MCF 10A (cell line): ENCODE results near the gene CD248. TPM values are rescaled to one million over a fixed set of nuclear protein-coding genes. Genes with fewer than 3 reads are reported as not detected.
A peak's percentile ranks its signal among the peaks of the same experiment; 100 is the strongest.

Experiments
- BruUV-seq: library from RNA; stranded (reverse); fragments of 400-500 nt; replicated peaks from 2 replicates; lab custom pipeline; 2021; lab: Mats Ljungman, UMichigan
- CTCF ChIA-PET: fragments of 300-600 bp; sonication (Branson Sonifier 250); formaldehyde crosslinking; extraction: SDS; loops from one replicate; lab custom pipeline; 2021; ENCODE audit warnings: antibody characterized with exemption, inconsistent platforms; lab: Yijun Ruan, JAX
- POLR2A ChIA-PET: fragments of 300-600, 350-650 bp; sonication (Branson Sonifier 250); formaldehyde crosslinking; extraction: SDS; loops from one replicate; lab custom pipeline; 2020; ENCODE audit warnings: antibody characterized with exemption, inconsistent platforms; lab: Yijun Ruan, JAX
- DNase-seq: peaks from one replicate; pipeline ENCODE4 v3.0.0-alpha.2; 2018; ENCODE audit not compliant: unreplicated experiment
- H3K27ac Mint-ChIP-seq: one replicate; pipeline ENCODE4 v1.8.0; 2022; ENCODE audit warnings: mild to moderate bottlenecking, low read depth, mixed read lengths; ENCODE audit not compliant: unreplicated experiment
- H3K27me3 Mint-ChIP-seq: one replicate; pipeline ENCODE4 v1.8.0; 2022; ENCODE audit warnings: mixed read lengths; ENCODE audit not compliant: insufficient read depth, unreplicated experiment
- H3K36me3 Mint-ChIP-seq: one replicate; pipeline ENCODE4 v1.8.0; 2022; ENCODE audit warnings: mild to moderate bottlenecking, moderate library complexity, mixed read lengths; ENCODE audit not compliant: insufficient read depth, unreplicated experiment
- H3K4me1 Mint-ChIP-seq: one replicate; pipeline ENCODE4 v1.8.0; 2022; ENCODE audit warnings: mixed read lengths; ENCODE audit not compliant: insufficient read depth, unreplicated experiment
- H3K4me3 Mint-ChIP-seq: one replicate; pipeline ENCODE4 v1.8.0; 2022; ENCODE audit warnings: mild to moderate bottlenecking, moderate library complexity, mixed read lengths; ENCODE audit not compliant: unreplicated experiment
- H3K9me3 Mint-ChIP-seq: one replicate; pipeline ENCODE4 v1.8.0; 2022; ENCODE audit warnings: mixed read lengths; ENCODE audit not compliant: unreplicated experiment
- CTCF ChIP-seq: fragments of 200-600 bp; IDR thresholded peaks from one replicate; pipeline ENCODE4 v1.8.0; 2022; ENCODE audit warnings: antibody characterized with exemption, mild to moderate bottlenecking; ENCODE audit not compliant: unreplicated experiment
- intact Hi-C: fragments of 100-400 bp; cut with micrococcal nuclease; formaldehyde crosslinking; loops from 2 replicates; pipeline ENCODE4 v1.14.1; 2022
- total RNA-seq: library from RNA; stranded (reverse); gene quantifications from 2 replicates; pipeline ENCODE4 v1.2.3, GENCODE V29; 2022

The CD248 gene
- total RNA-seq, 1 experiment from 2014 or later: not detected

DNA sequence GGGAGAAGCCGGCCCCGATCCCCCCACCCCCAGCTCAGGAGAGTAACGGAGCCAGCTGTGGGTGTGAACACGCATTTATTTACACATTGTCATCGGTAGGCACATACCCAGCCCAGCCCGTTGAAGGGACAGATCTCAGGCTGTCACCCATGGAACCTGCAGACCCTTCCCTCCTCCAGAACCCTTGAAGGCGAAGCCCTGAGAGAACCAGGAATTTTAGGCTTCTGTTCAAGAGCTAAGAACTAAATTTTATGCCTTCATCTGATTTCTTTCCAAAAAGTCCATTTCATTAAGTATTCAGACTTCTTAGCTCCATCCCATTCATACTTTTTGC lies 28.4 kb upstream of the CD248 start:
- no peak for DNase-seq
- H3K9me3 Mint-ChIP-seq: no peaks in the 10 kb centered on the region
- intact Hi-C loops: no loop called here

GRCh38 chr11:66344550-66345315 lies 27.9 kb upstream of the CD248 start, which contains the start of gene BRMS1:
TSS of gene BRMS1 (minus strand) at chr11:66345104. CDS start at chr11:66342234, 2,870 bp downstream.
- Mint-ChIP-seq H3K4me1 (peaks cover 23% of the 10 kb centered on the region), H3K9me3 (no peaks in the 10 kb centered on the region), H3K36me3 (peaks cover 41% of the 10 kb centered on the region), H3K27ac (peak within 1 kb of the TSS; percentile 93), H3K27me3 (no peaks in the 10 kb centered on the region), H3K4me3 (peak within 1 kb of the TSS; percentile 93)
- ChIA-PET POLR2A (interaction anchor here (0.7 to 5.6 kb wide), 26 partner anchors 9 to 1220 kb away, joined by 3 to 73 read pairs (median 5); partner anchors contain the start of genes BANF1, DPP3, EIF1AD and RAB1B), CTCF (interaction anchor here (0.7 to 3.6 kb wide), 13 partner anchors 9 to 145 kb away, joined by 3 to 19 read pairs (median 4); partner anchors contain the start of gene RIN1)
- no peak for TF ChIP-seq CTCF
- peak; percentile 97 for DNase-seq
- intact Hi-C loops: no loop called here
- TSS peak; percentile 73 for BruUV-seq

More for the DNA sequence above, 28.4 kb upstream of the CD248 start:
- TF ChIP-seq CTCF: no peak
- ChIA-PET POLR2A (interaction anchor here (0.6 to 5.6 kb wide), 25 partner anchors 9 to 1566 kb away, joined by 3 to 73 read pairs (median 5); partner anchors contain the start of genes BANF1, DPP3, EIF1AD and FAM89B), CTCF (interaction anchor here (0.7 to 3.6 kb wide), 9 partner anchors 10 to 63 kb away, joined by 3 to 19 read pairs (median 7); partner anchors contain the start of gene RIN1)
- no peaks in the 10 kb centered on the region for H3K27me3 Mint-ChIP-seq
- peaks cover 38% of the 10 kb centered on the region for H3K36me3 Mint-ChIP-seq
- H3K27ac Mint-ChIP-seq: peak overlapping the region; percentile 93
- BruUV-seq: no TSS peak
- H3K4me3 Mint-ChIP-seq: peak overlapping the region; percentile 93
- peaks cover 23% of the 10 kb centered on the region for H3K4me1 Mint-ChIP-seq

DNA sequence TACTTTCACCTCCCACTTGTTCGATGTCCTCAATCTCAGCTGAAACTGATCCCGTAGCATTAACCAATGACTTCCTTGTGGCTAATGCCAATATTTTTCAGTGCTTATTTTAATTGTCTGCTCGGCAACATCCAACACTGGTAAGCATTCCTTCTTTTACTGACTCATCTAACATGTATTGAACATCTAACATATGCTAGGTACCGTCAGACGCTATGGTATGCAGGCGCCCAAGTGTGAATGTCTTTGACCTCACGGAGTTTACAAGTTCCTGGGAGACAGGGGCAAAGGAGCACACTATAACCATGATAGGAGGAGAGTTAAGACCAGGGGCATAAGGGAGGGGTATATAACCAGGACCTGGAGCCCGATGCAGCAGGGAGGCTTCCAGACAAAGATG lies 26.3 kb upstream of the CD248 start:
- ChIA-PET POLR2A (interaction anchor here (3.6 to 5.6 kb wide), 2 partner anchors 8 to 31 kb away, joined by 32 to 73 read pairs; partner anchors contain the start of gene RIN1), CTCF (interaction anchor here (0.9 to 2.8 kb wide), 5 partner anchors 11 to 47 kb away, joined by 3 to 18 read pairs (median 5); no protein-coding TSS in a partner anchor)
- intact Hi-C loops: no loop called here
- TF ChIP-seq CTCF: no peak
- BruUV-seq: no TSS peak
- H3K4me1 Mint-ChIP-seq: peaks cover 32% of the 10 kb centered on the region
- H3K4me3 Mint-ChIP-seq: peak overlapping the region; percentile 93
- no peaks in the 10 kb centered on the region for H3K9me3 Mint-ChIP-seq
- no peaks in the 10 kb centered on the region for H3K27me3 Mint-ChIP-seq
- no peak for DNase-seq
- H3K36me3 Mint-ChIP-seq: peaks cover 41% of the 10 kb centered on the region
- peak overlapping the region; percentile 75 for H3K27ac Mint-ChIP-seq

GRCh38 chr11:66341502-66342126 lies 24.8 kb upstream of the CD248 start:
- no peak for TF ChIP-seq CTCF
- H3K36me3 Mint-ChIP-seq: peaks cover 44% of the 10 kb centered on the region
- CTCF ChIA-PET: interaction anchor here (0.6 to 1.5 kb wide), 3 partner anchors 30 to 45 kb away, joined by 3 to 8 read pairs (median 5); no protein-coding TSS in a partner anchor
- no TSS peak for BruUV-seq
- DNase-seq: no peak
- peaks cover 46% of the 10 kb centered on the region for H3K4me1 Mint-ChIP-seq
- no peak overlapping the region for H3K4me3 Mint-ChIP-seq
- H3K27ac Mint-ChIP-seq: peak overlapping the region; percentile 33
- no peaks in the 10 kb centered on the region for H3K9me3 Mint-ChIP-seq
- no peaks in the 10 kb centered on the region for H3K27me3 Mint-ChIP-seq
- POLR2A ChIA-PET: no interaction called here
- intact Hi-C loops: no loop called here
